ENCODE measurements around the gene RAD18. TPM values are rescaled to one million over a fixed set of nuclear protein-coding genes. Genes with fewer than 3 reads are reported as not detected.
A peak's percentile ranks its signal among the peaks of the same experiment; 100 is the strongest.

Gene RAD18
- total and polyA plus RNA-seq, 9 of the 15 experiments (the other 6 are each of a cell fraction or from before 2014, with no cell fraction given): 19.2 to 49.4 (median 34.4) TPM

DNA sequence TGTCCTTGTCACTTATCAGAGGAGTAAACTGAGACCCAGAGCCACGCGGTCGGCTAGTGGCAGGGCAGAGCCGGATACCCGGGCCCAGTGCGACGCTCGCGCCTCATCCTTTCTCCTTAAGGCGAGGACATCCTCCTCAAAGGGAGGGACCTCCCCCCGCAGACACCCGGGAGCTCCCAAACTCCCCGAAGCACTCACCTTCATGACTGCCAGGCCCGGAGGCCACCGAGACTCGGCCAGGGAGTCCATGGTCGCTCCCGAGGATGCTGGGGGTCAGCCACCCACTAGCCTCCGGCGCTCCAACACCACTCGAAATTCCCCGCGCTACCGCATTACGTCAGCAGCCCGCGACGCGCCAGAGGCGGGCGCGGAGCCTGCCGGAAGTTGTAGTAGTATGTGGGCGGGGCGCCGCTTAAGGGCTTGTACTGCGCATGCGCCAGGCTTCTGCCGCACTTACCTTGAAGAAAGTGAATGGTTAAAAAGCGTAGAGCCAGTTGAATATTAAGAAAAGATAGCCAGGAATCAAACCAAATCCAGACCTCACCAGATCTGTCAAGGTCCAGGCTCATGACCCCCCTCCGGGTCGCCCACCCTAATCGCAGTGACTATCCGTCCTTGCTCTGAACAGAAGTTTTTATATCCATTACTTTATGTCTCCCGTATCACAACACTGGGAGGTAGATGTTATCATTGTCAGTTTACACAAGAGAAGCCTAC lies at the start of gene RAD18 (continued):
- TF ChIP-seq LCOR (CRISPR knock-in tag; IDR thresholded peaks at IDR 0.05) (peak; percentile 79), KLF6 (CRISPR knock-in tag; IDR thresholded peaks at IDR 0.05; ENCODE audit: borderline replicate concordance) (no peak), ZNF280A (IDR thresholded peaks at IDR 0.05; ENCODE audit: low read depth, partially characterized antibody) (no peak), NR1H2 (CRISPR knock-in tag; IDR thresholded peaks at IDR 0.05) (no peak), ZNF121 (CRISPR knock-in tag; conservative IDR thresholded peaks at IDR 0.05) (no peak), STAT6 (CRISPR knock-in tag; IDR thresholded peaks at IDR 0.05) (no peak), ILF3 (IDR thresholded peaks at IDR 0.05; ENCODE audit: borderline replicate concordance) (no peak), GMEB1 (CRISPR knock-in tag; IDR thresholded peaks at IDR 0.05) (peak; percentile 79), CXXC5 (CRISPR knock-in tag; IDR thresholded peaks at IDR 0.05) (peak; percentile 90), MAZ (CRISPR knock-in tag; conservative IDR thresholded peaks at IDR 0.05 in 1 of 2, IDR thresholded peaks at IDR 0.05 in 1 of 2) (peak; percentile 79 to 88), ESRRA (IDR thresholded peaks at IDR 0.05; ENCODE audit: borderline replicate concordance, low read depth) (peak; percentile 83), CCNT2 (IDR thresholded peaks at IDR 0.05; ENCODE audit: borderline replicate concordance, extremely low read depth, insufficient read length, low read depth, low read length) (no peak), CREB5 (CRISPR knock-in tag; IDR thresholded peaks at IDR 0.05) (no peak)
- TF ChIP-seq, protein P1, sequence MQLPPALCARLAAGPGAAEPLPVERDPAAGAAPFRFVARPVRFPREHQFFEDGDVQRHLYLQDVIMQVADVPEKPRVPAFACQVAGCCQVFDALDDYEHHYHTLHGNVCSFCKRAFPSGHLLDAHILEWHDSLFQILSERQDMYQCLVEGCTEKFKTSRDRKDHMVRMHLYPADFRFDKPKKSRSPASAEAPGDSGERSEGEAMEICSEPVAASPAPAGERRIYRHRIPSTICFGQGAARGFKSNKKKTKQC (CRISPR knock-in tag; IDR thresholded peaks at IDR 0.05): 0 out of 2 replicates have a peak, but pooled peaks have one; percentile 71
